Measurements from ENCODE around the gene DPY19L1. TPM values are rescaled to one million over a fixed set of nuclear protein-coding genes. Genes with fewer than 3 reads are reported as not detected.
"Not testable (repeated sequence)": the region's sequence is repeated elsewhere in the genome, so short reads cannot be mapped to it uniquely, and the experiment has no call there.

The DPY19L1 gene
- 31.6 TPM for total RNA-seq
- long read RNA-seq, full-length matches to known transcripts: 43 of 52 reads
- long read RNA-seq, partial matches to known transcripts: 2 of 52 reads
- long read RNA-seq, other reads (novel, unspliced or antisense): 7 of 52 reads

DNA sequence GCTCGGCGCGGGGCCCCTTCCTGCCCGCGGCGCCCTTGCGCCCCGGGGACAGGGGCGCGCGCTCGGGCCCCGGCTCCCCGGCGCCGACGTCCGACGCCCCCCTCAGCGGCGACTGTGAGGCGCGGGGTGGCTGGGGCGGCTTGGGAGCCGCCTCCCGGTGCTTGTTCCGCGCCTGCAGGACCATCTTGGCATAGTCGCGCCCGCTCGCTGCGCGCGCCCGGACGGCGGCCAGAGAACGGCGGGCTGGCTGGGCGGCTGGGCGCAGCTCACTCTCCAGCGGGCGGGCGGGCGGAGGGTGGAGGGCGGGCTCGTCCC, at the start of gene DPY19L1:
DPY19L1 (minus strand) TSS at position 275 of the 315 bp plus-strand sequence; CDS start at position 184, 91 bp downstream.
- intact Hi-C loops (cut with DNase I): loop anchor here (10.0 kb wide), 1 partner anchor 212 kb away; no protein-coding TSS in a partner anchor
- DNase-seq (no peak), ATAC-seq (ENCODE audit: poor library complexity) (no peak)

DNA sequence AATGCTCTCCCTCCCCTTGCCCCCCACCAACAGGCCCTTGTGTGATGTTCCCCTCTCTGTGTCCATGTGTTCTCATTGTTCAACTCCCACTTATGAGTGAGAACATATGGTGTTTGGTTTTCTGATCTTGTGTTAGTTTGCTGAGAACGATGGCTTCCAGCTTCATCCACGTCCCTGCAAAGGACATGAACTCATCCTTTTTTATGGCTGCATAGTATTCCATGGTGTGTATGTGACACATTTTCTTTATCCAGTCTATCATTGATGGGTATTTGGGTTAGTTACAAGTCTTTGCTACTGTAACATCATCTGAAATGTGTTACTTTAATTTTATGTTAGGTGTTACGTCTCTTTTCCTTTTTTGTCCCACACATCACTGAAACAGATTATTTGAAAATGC, 42.2 kb upstream of the DPY19L1 start:
- not testable (repeated sequence) for DNase-seq; ATAC-seq (ENCODE audit: poor library complexity)
- intact Hi-C loops (cut with DNase I): loop anchor here (10.0 kb wide), 1 partner anchor 455 kb away; no protein-coding TSS in a partner anchor

DNA sequence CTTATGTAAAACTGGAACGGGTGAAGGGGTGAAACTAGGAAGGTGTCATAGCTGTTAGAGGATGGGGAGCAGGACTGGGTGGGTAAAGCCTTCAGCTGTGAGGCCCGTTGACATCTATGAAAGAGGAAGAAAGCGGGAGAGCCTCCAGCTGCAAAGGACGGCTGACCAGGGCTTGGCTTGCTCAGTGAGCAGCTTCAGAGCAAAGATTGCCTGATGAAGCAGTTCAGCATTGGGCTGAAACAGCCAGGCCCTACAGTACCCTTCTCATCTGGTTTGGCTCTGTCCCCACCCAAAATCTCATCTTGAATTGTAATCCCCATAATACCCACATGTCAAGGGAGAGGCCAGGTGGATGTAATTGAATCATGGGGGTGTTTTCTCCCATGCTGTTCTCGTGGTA, 36.7 kb upstream of the DPY19L1 start:
- ATAC-seq (ENCODE audit: poor library complexity); DNase-seq: not testable (repeated sequence)
- intact Hi-C loops (cut with DNase I): loop anchor here (10.0 kb wide), 1 partner anchor 461 kb away; no protein-coding TSS in a partner anchor

DNA sequence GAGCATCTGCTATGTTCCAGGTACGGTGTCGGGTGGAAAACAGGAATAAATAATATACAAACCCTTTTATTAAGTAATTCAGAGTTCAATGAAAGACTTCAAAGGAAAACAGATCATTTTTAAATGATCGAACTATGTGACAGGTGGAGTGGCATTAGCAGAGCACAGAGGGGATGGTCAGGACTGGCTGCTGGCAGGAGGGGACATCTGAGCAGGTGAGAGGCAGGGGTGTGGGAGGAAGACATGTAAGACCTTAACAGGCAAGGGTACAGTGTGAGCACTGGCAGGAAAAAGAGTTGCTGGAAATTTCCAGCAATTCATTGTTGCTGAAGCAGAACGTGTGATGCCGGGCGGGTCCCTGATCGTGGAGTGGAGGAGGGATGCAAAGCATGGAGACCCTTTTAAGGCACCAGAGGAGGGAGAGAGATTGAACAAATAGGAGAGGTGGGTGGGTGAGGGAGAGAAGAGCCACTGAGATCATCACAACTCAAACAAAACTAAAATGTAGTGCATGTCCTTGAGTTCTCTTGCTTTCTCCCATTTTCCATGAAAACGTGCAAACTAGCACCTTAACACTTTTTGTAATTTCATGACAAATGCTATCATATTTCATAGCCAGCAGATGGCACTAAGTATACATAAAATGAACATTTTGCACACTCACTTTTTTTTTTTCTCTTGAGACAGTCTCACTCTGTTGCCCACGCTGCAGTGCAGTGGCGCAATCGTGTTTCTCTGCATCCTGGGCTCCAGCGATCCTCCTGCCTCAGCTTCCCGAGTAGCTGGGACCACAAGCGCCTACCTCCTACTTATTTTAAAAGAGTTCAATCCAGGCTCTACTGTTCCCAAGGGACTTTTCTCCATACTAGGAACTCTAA, 35.9 kb upstream of the DPY19L1 start:
- intact Hi-C loops (cut with DNase I): loop anchor here (10.0 kb wide), 1 partner anchor 462 kb away; no protein-coding TSS in a partner anchor
- DNase-seq: peak; percentile 64
- peak; percentile 81 for ATAC-seq (ENCODE audit: poor library complexity)

GRCh38 chr7:35069084-35069483, 31.8 kb upstream of the DPY19L1 start:
- intact Hi-C loops (cut with DNase I); ATAC-seq (ENCODE audit: poor library complexity); DNase-seq: not testable (repeated sequence)

- ATAC-seq (ENCODE audit: poor library complexity); intact Hi-C loops (cut with DNase I); DNase-seq: not testable (repeated sequence)
Observed at GRCh38 chr7:35065382-35065781, 28.1 kb upstream of the DPY19L1 start.

GRCh38 chr7:35058571-35058970, 21.3 kb upstream of the DPY19L1 start:
- ATAC-seq (ENCODE audit: poor library complexity): not testable (repeated sequence)

DNA sequence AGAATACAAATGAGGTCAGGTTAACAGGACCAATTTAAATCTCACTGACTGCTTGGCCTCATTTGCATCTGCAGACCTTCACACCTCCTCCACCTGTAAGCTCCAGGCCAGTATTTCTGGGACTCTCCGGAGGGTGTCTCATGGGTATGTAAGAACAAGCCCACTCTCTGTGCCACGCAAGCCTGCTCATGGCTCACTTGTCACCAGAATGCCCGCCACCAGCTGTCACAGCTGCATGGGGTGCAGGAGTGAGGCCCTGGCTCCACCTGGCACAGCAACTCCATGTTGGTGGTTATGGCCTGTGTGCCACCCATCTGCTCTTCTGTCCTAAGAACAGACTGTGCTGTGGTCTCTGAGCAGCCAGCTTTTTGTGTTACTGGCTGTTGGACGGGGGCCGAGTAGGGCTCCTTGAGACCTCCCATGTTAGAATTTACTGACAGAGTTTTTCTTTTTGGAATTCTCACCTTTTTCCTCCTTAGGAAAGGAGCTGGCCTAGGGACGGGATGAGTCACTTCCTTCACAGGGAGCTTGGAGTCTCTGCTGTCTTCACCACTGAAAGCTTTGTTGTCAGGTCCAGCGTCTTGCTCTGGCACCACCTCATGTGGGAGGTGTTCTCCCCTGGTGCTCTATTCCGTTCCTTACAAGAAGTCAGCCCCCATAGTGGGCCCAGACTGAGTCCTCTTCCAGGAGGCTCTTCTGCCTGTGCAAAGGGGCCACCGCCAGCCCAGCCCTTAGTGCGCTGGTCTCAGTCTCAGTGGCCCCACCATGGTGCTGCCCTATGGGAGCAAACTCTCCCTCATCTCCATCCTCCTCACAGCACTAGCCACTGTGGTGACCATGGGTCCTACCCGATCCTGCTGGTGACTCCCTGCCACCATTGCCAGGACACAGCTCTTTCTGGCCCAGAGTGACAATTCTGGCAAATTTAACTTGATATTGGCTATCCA, 20.5 kb upstream of the DPY19L1 start:
- intact Hi-C loops (cut with DNase I); ATAC-seq (ENCODE audit: poor library complexity); DNase-seq: not testable (repeated sequence)

More at GRCh38 chr7:35058571-35058970, 21.3 kb upstream of the DPY19L1 start:
- intact Hi-C loops (cut with DNase I); DNase-seq: not testable (repeated sequence)

- ATAC-seq (ENCODE audit: poor library complexity); DNase-seq; intact Hi-C loops (cut with DNase I): not testable (repeated sequence)
Observed at GRCh38 chr7:35055733-35056132, 18.4 kb upstream of the DPY19L1 start.

GRCh38 chr7:35053488-35054175, 16.3 kb upstream of the DPY19L1 start:
- DNase-seq; intact Hi-C loops (cut with DNase I); ATAC-seq (ENCODE audit: poor library complexity): not testable (repeated sequence)

- intact Hi-C loops (cut with DNase I); DNase-seq; ATAC-seq (ENCODE audit: poor library complexity): not testable (repeated sequence)
Observed at GRCh38 chr7:35048390-35048789, 11.1 kb upstream of the DPY19L1 start.

DNA sequence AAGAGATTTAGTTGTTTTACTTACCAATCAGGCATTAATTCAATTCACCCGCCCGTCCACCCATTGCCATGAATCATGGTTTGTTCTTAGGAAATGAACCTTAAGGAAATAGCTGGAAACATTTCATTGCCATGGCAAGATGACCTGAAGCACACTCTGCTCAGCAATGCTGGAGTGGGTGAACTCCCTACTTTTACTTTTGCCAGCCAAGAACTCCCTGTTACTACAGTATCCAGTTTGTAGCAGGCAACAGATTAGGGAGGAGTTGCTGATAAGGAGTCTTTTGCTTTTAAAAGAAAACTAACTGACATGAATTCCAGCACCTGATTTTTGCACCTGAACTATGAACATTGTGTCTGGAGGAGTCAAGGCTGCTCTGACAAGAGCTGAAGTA, 10.6 kb upstream of the DPY19L1 start:
- intact Hi-C loops (cut with DNase I); DNase-seq: not testable (repeated sequence)
- peak; percentile 84 for ATAC-seq (ENCODE audit: poor library complexity)

- intact Hi-C loops (cut with DNase I); DNase-seq: not testable (repeated sequence)
- ATAC-seq (ENCODE audit: poor library complexity): peak; percentile 17
Observed at GRCh38 chr7:35047263-35047911, 10.1 kb upstream of the DPY19L1 start.

DNA sequence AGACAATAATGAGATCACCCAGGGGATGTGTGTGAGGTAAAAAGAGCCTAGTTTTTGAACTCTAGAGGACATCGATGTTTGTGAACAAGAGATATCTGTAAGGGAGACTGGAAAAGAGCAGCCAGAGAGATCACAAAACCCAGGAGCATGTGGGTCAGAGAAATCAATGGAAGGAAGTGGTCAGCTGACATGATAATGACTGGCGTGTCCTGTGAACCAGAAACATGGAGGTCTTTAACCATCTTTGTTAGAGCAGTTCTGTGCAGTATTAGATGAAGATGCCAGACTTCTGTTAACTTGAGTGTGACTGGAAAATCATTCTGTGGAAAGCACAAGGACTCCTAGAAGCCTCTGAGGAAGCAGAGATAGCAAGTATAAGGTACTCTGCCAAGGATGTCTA, 6.0 kb upstream of the DPY19L1 start:
- ATAC-seq (ENCODE audit: poor library complexity); DNase-seq; intact Hi-C loops (cut with DNase I): not testable (repeated sequence)

GRCh38 chr7:35040906-35041305, 3.6 kb upstream of the DPY19L1 start:
- intact Hi-C loops (cut with DNase I): no loop called here
- ATAC-seq (ENCODE audit: poor library complexity) (no peak), DNase-seq (no peak)

- DNase-seq (no peak), ATAC-seq (ENCODE audit: poor library complexity) (no peak)
- intact Hi-C loops (cut with DNase I): loop anchor here (10.0 kb wide), 1 partner anchor 215 kb away; no protein-coding TSS in a partner anchor
Observed at GRCh38 chr7:35039343-35039742, 2.1 kb upstream of the DPY19L1 start.

DNA sequence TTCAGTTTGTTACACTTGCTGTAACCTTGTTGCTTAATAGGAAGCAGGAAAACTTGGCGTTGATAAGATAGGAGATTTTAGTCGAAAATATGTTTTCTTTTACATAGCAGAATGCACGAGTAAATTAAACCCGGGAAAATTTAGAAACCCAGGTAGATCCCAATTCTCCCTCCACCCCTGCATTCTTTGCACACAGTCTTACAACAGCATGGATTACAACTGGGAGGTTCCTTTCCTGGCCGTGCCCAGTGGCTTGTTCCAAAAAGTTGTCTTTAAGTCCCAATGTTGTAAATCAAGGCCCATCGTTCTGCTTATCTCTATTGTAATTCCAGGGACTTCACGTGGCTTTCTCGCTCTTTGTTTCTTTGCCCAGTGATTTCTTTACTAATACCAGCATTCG, 1.1 kb upstream of the DPY19L1 start:
- ATAC-seq (ENCODE audit: poor library complexity): no peak
- intact Hi-C loops (cut with DNase I): loop anchor here (10.0 kb wide), 1 partner anchor 214 kb away; no protein-coding TSS in a partner anchor
- no peak for DNase-seq

All from Right ventricle myocardium superior (tissue), 1 donor.